GM18526 (cell line): Measurements from ENCODE around the gene BTBD9.

Experiments used
- POLR2A ChIP-seq: IDR thresholded peaks from 3 replicates; pipeline ENCODE4 v1.6.1; 2011; ENCODE audit not compliant: insufficient read length; ENCODE audit errors: extremely low read depth

BTBD9 gene

GRCh38 chr6:38586992-38587391 is 52.7 kb downstream of the BTBD9 start:
- no peak for TF ChIP-seq POLR2A

- TF ChIP-seq POLR2A: no peak
Observed at GRCh38 chr6:38584731-38585130, 55.0 kb downstream of the BTBD9 start.

- TF ChIP-seq POLR2A: no peak
Observed at GRCh38 chr6:38583523-38583922, 56.2 kb downstream of the BTBD9 start.

GRCh38 chr6:38580030-38580429 is 59.7 kb downstream of the BTBD9 start:
- TF ChIP-seq POLR2A: no peak

- TF ChIP-seq POLR2A: no peak
Observed at GRCh38 chr6:38579010-38579628, 60.6 kb downstream of the BTBD9 start.

- TF ChIP-seq POLR2A: no peak
Observed at GRCh38 chr6:38578075-38578474, 61.7 kb downstream of the BTBD9 start.

- no peak for TF ChIP-seq POLR2A
Observed at GRCh38 chr6:38577492-38577891, 62.2 kb downstream of the BTBD9 start.

- no peak for TF ChIP-seq POLR2A
Observed at GRCh38 chr6:38573801-38574395, 65.8 kb downstream of the BTBD9 start.

GRCh38 chr6:38572186-38572813 is 67.4 kb downstream of the BTBD9 start:
- no peak for TF ChIP-seq POLR2A

GRCh38 chr6:38571721-38572120 is 68.0 kb downstream of the BTBD9 start:
- no peak for TF ChIP-seq POLR2A

- TF ChIP-seq POLR2A: no peak
Observed at GRCh38 chr6:38570750-38571149, 69.0 kb downstream of the BTBD9 start.

GRCh38 chr6:38567436-38567835 is 72.3 kb downstream of the BTBD9 start:
- TF ChIP-seq POLR2A: no peak

- no peak for TF ChIP-seq POLR2A
Observed at GRCh38 chr6:38566295-38567030, 73.3 kb downstream of the BTBD9 start.

- no peak for TF ChIP-seq POLR2A
Observed at GRCh38 chr6:38564301-38564700, 75.4 kb downstream of the BTBD9 start.

GRCh38 chr6:38555606-38556005 is 84.1 kb downstream of the BTBD9 start:
- TF ChIP-seq POLR2A: no peak

- TF ChIP-seq POLR2A: no peak
Observed at GRCh38 chr6:38554700-38555413, 84.9 kb downstream of the BTBD9 start.

GRCh38 chr6:38554014-38554413 is 85.7 kb downstream of the BTBD9 start:
- TF ChIP-seq POLR2A: no peak
